IMR-90 (cell line): ENCODE results near the gene DCDC2. TPM values are rescaled to one million over a fixed set of nuclear protein-coding genes. Genes with fewer than 3 reads are reported as not detected.

Experiments
- ATAC-seq: fragments of 200-7000 bp; cut with Tn5 transposase; 2 replicates; pipeline ENCODE4 v1.9.1; 2020; ENCODE audit warnings: low read depth, mild to moderate bottlenecking, moderate library complexity
- BruUV-seq: library from RNA; stranded (reverse); fragments of 400-500 nt; replicated peaks from 2 replicates; lab custom pipeline; 2021; lab: Mats Ljungman, UMichigan
- CTCF ChIA-PET: fragments of 300-600 bp; formaldehyde crosslinking; extraction: SDS; loops from one replicate; lab custom pipeline; 2021; ENCODE audit warnings: antibody characterized with exemption; lab: Yijun Ruan, JAX
- POLR2A ChIA-PET: fragments of 300-600 bp; sonication (Branson Sonifier 250); formaldehyde crosslinking; loops from one replicate; lab custom pipeline; 2022; ENCODE audit warnings: antibody characterized with exemption; ENCODE audit not compliant: unreplicated experiment; lab: Charles Lee
- DNase-seq: peaks from one replicate; pipeline ENCODE4 v3.0.0; 2013
- H2AFZ ChIP-seq: replicated peaks from 2 replicates; pipeline ENCODE3; 2013; ENCODE audit warnings: low read length, mild to moderate bottlenecking; ENCODE audit not compliant: poor library complexity
- H2AK5ac ChIP-seq: 2 replicates; pipeline ENCODE4 v1.6.1; 2013; ENCODE audit warnings: low read depth, low read length, inconsistent platforms
- H2AK9ac ChIP-seq: replicated peaks from 2 replicates; pipeline ENCODE3; 2013; ENCODE audit warnings: mild to moderate bottlenecking, low read depth, low read length, moderate library complexity; ENCODE audit not compliant: poor library complexity
- H2BK120ac ChIP-seq: 2 replicates; pipeline ENCODE4 v1.6.1; 2013; ENCODE audit warnings: low read depth, low read length, inconsistent platforms
- H2BK15ac ChIP-seq: 3 replicates; pipeline ENCODE4 v1.6.1; 2013; ENCODE audit warnings: low read depth, low read length, inconsistent platforms
- H2BK20ac ChIP-seq: 2 replicates; pipeline ENCODE4 v1.6.1; 2013; ENCODE audit warnings: low read depth, mild to moderate bottlenecking, inconsistent platforms, low read length, moderate library complexity
- H2BK5ac ChIP-seq: 2 replicates; pipeline ENCODE4 v1.6.1; 2013; ENCODE audit warnings: mild to moderate bottlenecking, low read depth, low read length, inconsistent platforms; ENCODE audit not compliant: poor library complexity, severe bottlenecking
- H3K14ac ChIP-seq: replicated peaks from 2 replicates; pipeline ENCODE4 v1.6.1; 2013; ENCODE audit warnings: low read depth, low read length, inconsistent platforms
- H3K18ac ChIP-seq: 2 replicates; pipeline ENCODE4 v1.6.1; 2013; ENCODE audit warnings: low read depth, low read length, control low read depth
- H3K23ac ChIP-seq: 2 replicates; pipeline ENCODE4 v1.6.1; 2013; ENCODE audit warnings: low read depth, low read length, inconsistent platforms
- H3K27ac ChIP-seq: 2 replicates; pipeline ENCODE4 v1.5.1; 2013; ENCODE audit warnings: mild to moderate bottlenecking, control low read depth, low read length; ENCODE audit not compliant: insufficient read depth
- H3K27me3 ChIP-seq: 2 replicates; pipeline ENCODE4 v1.6.1; 2013; ENCODE audit warnings: low read length; ENCODE audit not compliant: control insufficient read depth, insufficient read depth
- H3K36me3 ChIP-seq: 2 replicates; pipeline ENCODE4 v1.6.1; 2013; ENCODE audit warnings: low read length, mixed read lengths; ENCODE audit not compliant: control insufficient read depth, insufficient read depth
- H3K4ac ChIP-seq: 2 replicates; pipeline ENCODE4 v1.6.1; 2013; ENCODE audit warnings: low read depth, low read length, inconsistent platforms
- H3K4me1 ChIP-seq: 2 replicates; pipeline ENCODE4 v1.6.1; 2013; ENCODE audit warnings: low read length, mixed read lengths; ENCODE audit not compliant: control insufficient read depth, insufficient read depth
- H3K4me2 ChIP-seq: 2 replicates; pipeline ENCODE4 v1.6.1; 2013; ENCODE audit warnings: low read depth, mild to moderate bottlenecking, control low read depth, low read length, moderate library complexity
- H3K4me3 ChIP-seq: 2 replicates; pipeline ENCODE4 v1.5.1; 2013; ENCODE audit warnings: low read depth, mild to moderate bottlenecking, control low read depth, low read length, moderate library complexity; ENCODE audit not compliant: insufficient read depth
- H3K56ac ChIP-seq: 2 replicates; pipeline ENCODE4 v1.6.1; 2013; ENCODE audit warnings: low read length, inconsistent platforms; ENCODE audit not compliant: insufficient read depth; ENCODE audit errors: extremely low read depth
- H3K79me1 ChIP-seq, 2 experiments: 2 replicates each; pipeline ENCODE4 v1.6.1; 2013; ENCODE audit warnings: low read length in 2 of 2, inconsistent platforms in 1 of 2, low read depth in 1 of 2
- H3K9ac ChIP-seq: 2 replicates; pipeline ENCODE4 v1.6.1; 2013; ENCODE audit warnings: low read depth, low read length, control low read depth
- H3K9me1 ChIP-seq: 2 replicates; pipeline ENCODE4 v1.6.1; 2013; ENCODE audit warnings: low read length, inconsistent platforms; ENCODE audit not compliant: insufficient read depth
- H3K9me3 ChIP-seq: 2 replicates; pipeline ENCODE4 v1.6.1; 2013; ENCODE audit warnings: low read length; ENCODE audit not compliant: control insufficient read depth, insufficient read depth
- H4K20me1 ChIP-seq: 2 replicates; pipeline ENCODE4 v1.6.1; 2013; ENCODE audit warnings: low read length, inconsistent platforms; ENCODE audit not compliant: insufficient read depth
- H4K5ac ChIP-seq: 2 replicates; pipeline ENCODE4 v1.6.1; 2013; ENCODE audit warnings: mild to moderate bottlenecking, low read depth, low read length, control low read depth
- H4K8ac ChIP-seq, 2 experiments: 2 replicates each; pipeline ENCODE4 v1.6.1; 2013; ENCODE audit warnings: low read depth in 2 of 2, low read length in 2 of 2, control low read depth in 1 of 2, inconsistent platforms in 1 of 2
- H4K91ac ChIP-seq: 2 replicates; pipeline ENCODE4 v1.6.1; 2013; ENCODE audit warnings: low read depth, low read length, inconsistent platforms; ENCODE audit not compliant: insufficient read depth
- BHLHE40 ChIP-seq: fragments of 150-350 bp; IDR thresholded peaks from 2 replicates; pipeline ENCODE4 v1.6.1; 2016; ENCODE audit warnings: mild to moderate bottlenecking, low read depth, low read length
- CEBPB ChIP-seq: IDR thresholded peaks from 2 replicates; pipeline ENCODE4 v1.6.1; 2012; ENCODE audit warnings: low read depth, low read length, improper control_type of control experiment
- CHD1 ChIP-seq: IDR thresholded peaks from 2 replicates; pipeline ENCODE4 v1.6.1; 2012; ENCODE audit warnings: low read depth, low read length, improper control_type of control experiment
- CTCF ChIP-seq: conservative IDR thresholded peaks from 2 replicates; pipeline ENCODE4 v1.5.1; 2012; ENCODE audit warnings: mild to moderate bottlenecking, low read depth, low read length, improper control_type of control experiment
- ELK1 ChIP-seq: fragments of 150-350 bp; IDR thresholded peaks from 2 replicates; pipeline ENCODE4 v1.6.1; 2016; ENCODE audit warnings: low read depth, mild to moderate bottlenecking, low read length, moderate library complexity, borderline replicate concordance
- FOS ChIP-seq: fragments of 150-350 bp; IDR thresholded peaks from 2 replicates; pipeline ENCODE4 v1.6.1; 2016; ENCODE audit warnings: low read depth, low read length
- MAFK ChIP-seq: IDR thresholded peaks from 2 replicates; pipeline ENCODE4 v1.6.1; 2012; ENCODE audit warnings: low read depth, low read length, improper control_type of control experiment
- MAZ ChIP-seq: IDR thresholded peaks from 2 replicates; pipeline ENCODE4 v1.6.1; 2012; ENCODE audit warnings: low read depth, mild to moderate bottlenecking, low read length, improper control_type of control experiment, moderate library complexity, borderline replicate concordance
- MXI1 ChIP-seq: IDR thresholded peaks from 2 replicates; pipeline ENCODE4 v1.6.1; 2012; ENCODE audit warnings: low read depth, mild to moderate bottlenecking, low read length, moderate library complexity, borderline replicate concordance
- NFE2L2 ChIP-seq: fragments of 150-350 bp; IDR thresholded peaks from 2 replicates; pipeline ENCODE4 v1.6.1; 2016; ENCODE audit warnings: low read depth, mild to moderate bottlenecking, low read length
- POLR2A ChIP-seq: IDR thresholded peaks from 2 replicates; pipeline ENCODE4 v1.6.1; 2012; ENCODE audit warnings: mild to moderate bottlenecking, low read depth, low read length
- RAD21 ChIP-seq: IDR thresholded peaks from 2 replicates; pipeline ENCODE4 v1.6.1; 2012; ENCODE audit warnings: low read length, improper control_type of control experiment
- RCOR1 ChIP-seq: IDR thresholded peaks from 2 replicates; pipeline ENCODE4 v1.6.1; 2012; ENCODE audit warnings: mild to moderate bottlenecking, low read length, improper control_type of control experiment; ENCODE audit not compliant: insufficient replicate concordance
- RFX5 ChIP-seq: IDR thresholded peaks from 2 replicates; pipeline ENCODE4 v1.8.0; 2012; ENCODE audit warnings: low read depth, mild to moderate bottlenecking, low read length, moderate library complexity
- SMC3 ChIP-seq: fragments of 150-350 bp; IDR thresholded peaks from 2 replicates; pipeline ENCODE4 v1.6.1; 2016; ENCODE audit warnings: low read depth, mild to moderate bottlenecking, antibody characterized with exemption, low read length, moderate library complexity
- USF2 ChIP-seq: fragments of 150-350 bp; IDR thresholded peaks from 2 replicates; pipeline ENCODE4 v1.6.1; 2017; ENCODE audit warnings: mild to moderate bottlenecking, antibody characterized with exemption, low read length, low read depth
- WGBS, 2 experiments: methylation state at CpG; one replicate each; pipeline versions ENCODE4 v1.1.5 to v1.1.7; 2013; ENCODE audit warnings: missing lambda C conversion rate in 2 of 2; ENCODE audit not compliant: insufficient read length in 1 of 2; ENCODE audit errors: extremely low coverage in 2 of 2; 5-methylcytosine and 5-hydroxymethylcytosine counted together
- dilution Hi-C: fragments of 300-500 bp; cut with HindIII; formaldehyde crosslinking; loops from one replicate; pipeline ENCODE4 v1.14.3; 2018; ENCODE audit warnings: low sequenced_read_pairs; ENCODE audit not compliant: unreplicated experiment
- in situ Hi-C: fragments of 300-500 bp; cut with MboI; formaldehyde crosslinking; loops from 3 replicates; pipeline ENCODE4 v1.14.3; 2019; ENCODE audit warnings: low sequenced_read_pairs, inconsistent platforms, mixed read lengths
- intact Hi-C: fragments of 100-400 bp; cut with micrococcal nuclease; formaldehyde crosslinking; loops from 2 replicates; pipeline ENCODE4 v1.10.0; 2022
- polyA plus RNA-seq, 3 experiments: library from polyadenylated mRNA; depleted of rRNA; stranded (reverse); fragments of >200 nt; gene quantifications; 2 replicates each; pipeline ENCODE4 v1.2.3, GENCODE V29; 2012; ENCODE audit warnings: low replicate concordance in 1 of 3
- total RNA-seq: library from RNA; depleted of rRNA; stranded (reverse); fragments of >200 nt; gene quantifications from 2 replicates; pipeline ENCODE4 v1.2.3, GENCODE V29; 2012

The DCDC2 gene
- total and polyA plus RNA-seq, 2 of the 4 experiments (the other 2 are of a cell fraction): not detected

GRCh38 chr6:24387818-24388217, 30.0 kb upstream of the DCDC2 start:
- no peak overlapping the region for H2BK20ac ChIP-seq
- no CpG with 5 or more reads among the region's 1 CpG for WGBS, 2 experiments
- in situ Hi-C loops (no loop called here), intact Hi-C loops (no loop called here), dilution Hi-C loops (no loop called here)
- H3K4me2 ChIP-seq: no peak overlapping the region
- TF ChIP-seq CEBPB: no peak
- no peak for TF ChIP-seq FOS
- TF ChIP-seq USF2: no peak
- no peak for TF ChIP-seq RAD21
- TF ChIP-seq POLR2A: no peak
- no peak for TF ChIP-seq NFE2L2
- no peak for TF ChIP-seq MAFK
- no peak for TF ChIP-seq ELK1
- no peak for TF ChIP-seq BHLHE40
- TF ChIP-seq SMC3: no peak
- no peak for TF ChIP-seq CHD1
- TF ChIP-seq CTCF: no peak
- no peak for TF ChIP-seq MXI1
- TF ChIP-seq RCOR1: no peak
- no peak for TF ChIP-seq RFX5
- no peak for TF ChIP-seq MAZ
- no peak overlapping the region for H3K14ac ChIP-seq
- H3K56ac ChIP-seq: no peak overlapping the region
- no peak overlapping the region for H2AK9ac ChIP-seq
- H2AFZ ChIP-seq: no peak overlapping the region
- H4K8ac ChIP-seq: no peak overlapping the region
- no peak overlapping the region for H3K4ac ChIP-seq
- H2BK120ac ChIP-seq: no peak overlapping the region
- ATAC-seq: no peak
- H2AK5ac ChIP-seq: no peak overlapping the region
- H4K91ac ChIP-seq: no peak overlapping the region
- CTCF ChIA-PET: interaction anchor here (0.7 to 2.7 kb wide), 3 partner anchors 26 to 1008 kb away, joined by 3 to 21 read pairs (median 3); no protein-coding TSS in a partner anchor
- no peak overlapping the region for H3K9ac ChIP-seq
- no peak overlapping the region for H4K5ac ChIP-seq
- H3K4me3 ChIP-seq: no peak overlapping the region
- no peak overlapping the region for H3K18ac ChIP-seq
- BruUV-seq: no TSS peak
- H2BK5ac ChIP-seq: no peak overlapping the region
- H3K9me1 ChIP-seq: no peaks in the 10 kb centered on the region
- no peaks in the 10 kb centered on the region for H4K20me1 ChIP-seq
- no peaks in the 10 kb centered on the region for H3K79me1 ChIP-seq
- H3K4me1 ChIP-seq: no peaks in the 10 kb centered on the region
- no peaks in the 10 kb centered on the region for H3K36me3 ChIP-seq
- POLR2A ChIA-PET: no interaction called here
- DNase-seq: no peak
- H3K27ac ChIP-seq: no peak overlapping the region
- H3K27me3 ChIP-seq: no peaks in the 10 kb centered on the region
- no peak overlapping the region for H3K23ac ChIP-seq
- no peaks in the 10 kb centered on the region for H3K9me3 ChIP-seq
- H2BK15ac ChIP-seq: no peak overlapping the region
